Measurements from ENCODE around the gene TMEM200B.

DNA sequence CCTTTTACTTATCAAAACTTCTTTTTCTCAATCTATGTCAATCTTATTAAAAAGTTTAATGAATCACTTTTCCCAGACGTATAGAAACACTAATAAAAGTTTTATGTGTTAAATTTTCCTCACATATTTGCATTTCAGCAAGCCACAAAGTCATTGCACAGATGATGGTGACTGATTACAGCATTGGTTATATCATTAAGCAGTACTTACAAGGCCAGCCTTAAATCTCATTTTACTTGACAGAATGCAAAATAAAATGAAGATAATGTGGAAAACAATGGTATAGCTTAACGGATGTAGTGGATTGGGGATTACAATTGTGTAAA, 39.5 kb downstream of the TMEM200B start:
- TF ChIP-seq, protein P1, sequence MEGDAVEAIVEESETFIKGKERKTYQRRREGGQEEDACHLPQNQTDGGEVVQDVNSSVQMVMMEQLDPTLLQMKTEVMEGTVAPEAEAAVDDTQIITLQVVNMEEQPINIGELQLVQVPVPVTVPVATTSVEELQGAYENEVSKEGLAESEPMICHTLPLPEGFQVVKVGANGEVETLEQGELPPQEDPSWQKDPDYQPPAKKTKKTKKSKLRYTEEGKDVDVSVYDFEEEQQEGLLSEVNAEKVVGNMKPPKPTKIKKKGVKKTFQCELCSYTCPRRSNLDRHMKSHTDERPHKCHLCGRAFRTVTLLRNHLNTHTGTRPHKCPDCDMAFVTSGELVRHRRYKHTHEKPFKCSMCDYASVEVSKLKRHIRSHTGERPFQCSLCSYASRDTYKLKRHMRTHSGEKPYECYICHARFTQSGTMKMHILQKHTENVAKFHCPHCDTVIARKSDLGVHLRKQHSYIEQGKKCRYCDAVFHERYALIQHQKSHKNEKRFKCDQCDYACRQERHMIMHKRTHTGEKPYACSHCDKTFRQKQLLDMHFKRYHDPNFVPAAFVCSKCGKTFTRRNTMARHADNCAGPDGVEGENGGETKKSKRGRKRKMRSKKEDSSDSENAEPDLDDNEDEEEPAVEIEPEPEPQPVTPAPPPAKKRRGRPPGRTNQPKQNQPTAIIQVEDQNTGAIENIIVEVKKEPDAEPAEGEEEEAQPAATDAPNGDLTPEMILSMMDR (conservative IDR thresholded peaks at IDR 0.05 in 1 of 2, IDR thresholded peaks at IDR 0.05 in 1 of 2; ENCODE audit: extremely low read depth in 1 of 2, insufficient read depth in 1 of 2, low read depth in 1 of 2, low read length in 2 of 2) = no peak
- TF ChIP-seq EZH2 (IDR thresholded peaks at IDR 0.05; ENCODE audit: borderline replicate concordance, low read length) = no peak
